ENCODE measurements around the gene FPGS. TPM values are rescaled to one million over a fixed set of nuclear protein-coding genes. Genes with fewer than 3 reads are reported as not detected.
A peak's percentile ranks its signal among the peaks of the same experiment; 100 is the strongest.

The FPGS gene
- total RNA-seq, 1 donor from 2014 or later = 55.4 TPM

DNA sequence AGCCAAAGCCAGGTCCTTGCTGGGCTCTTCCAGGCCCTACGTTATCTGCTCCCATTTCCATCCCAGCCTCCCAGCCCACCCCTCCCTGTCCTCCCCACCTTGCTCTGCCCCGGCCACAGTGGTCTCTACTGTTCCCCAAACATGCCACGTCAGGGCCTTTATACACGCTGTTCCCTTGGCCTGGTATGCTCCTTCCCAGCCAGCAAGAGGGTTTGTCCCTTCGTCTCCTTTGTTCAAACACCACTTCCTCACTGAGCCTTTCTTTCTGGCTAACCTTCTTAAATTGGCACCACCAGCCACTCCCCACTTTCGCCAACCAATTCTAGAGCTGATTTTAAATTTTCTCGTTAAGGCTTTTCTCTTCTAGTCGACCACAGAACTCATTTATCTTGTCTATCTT is 34.0 kb upstream of the FPGS start:
- TF ChIP-seq, protein P1, sequence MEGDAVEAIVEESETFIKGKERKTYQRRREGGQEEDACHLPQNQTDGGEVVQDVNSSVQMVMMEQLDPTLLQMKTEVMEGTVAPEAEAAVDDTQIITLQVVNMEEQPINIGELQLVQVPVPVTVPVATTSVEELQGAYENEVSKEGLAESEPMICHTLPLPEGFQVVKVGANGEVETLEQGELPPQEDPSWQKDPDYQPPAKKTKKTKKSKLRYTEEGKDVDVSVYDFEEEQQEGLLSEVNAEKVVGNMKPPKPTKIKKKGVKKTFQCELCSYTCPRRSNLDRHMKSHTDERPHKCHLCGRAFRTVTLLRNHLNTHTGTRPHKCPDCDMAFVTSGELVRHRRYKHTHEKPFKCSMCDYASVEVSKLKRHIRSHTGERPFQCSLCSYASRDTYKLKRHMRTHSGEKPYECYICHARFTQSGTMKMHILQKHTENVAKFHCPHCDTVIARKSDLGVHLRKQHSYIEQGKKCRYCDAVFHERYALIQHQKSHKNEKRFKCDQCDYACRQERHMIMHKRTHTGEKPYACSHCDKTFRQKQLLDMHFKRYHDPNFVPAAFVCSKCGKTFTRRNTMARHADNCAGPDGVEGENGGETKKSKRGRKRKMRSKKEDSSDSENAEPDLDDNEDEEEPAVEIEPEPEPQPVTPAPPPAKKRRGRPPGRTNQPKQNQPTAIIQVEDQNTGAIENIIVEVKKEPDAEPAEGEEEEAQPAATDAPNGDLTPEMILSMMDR (IDR thresholded peaks at IDR 0.05) = no peak
- Histone ChIP-seq H3K9me3 (no peaks in the 10 kb centered on the region), H3K27ac (peak overlapping the region; percentile 89), H3K4me1 (peaks cover 76% of the 10 kb centered on the region), H3K36me3 (peaks cover 13% of the 10 kb centered on the region), H3K27me3 (ENCODE audit: low read depth) (no peaks in the 10 kb centered on the region), H3K4me3 (peak overlapping the region; percentile 68)
- intact Hi-C loops (cut with DNase I) = no loop called here
- DNase-seq (no peak), ATAC-seq (no peak)

DNA sequence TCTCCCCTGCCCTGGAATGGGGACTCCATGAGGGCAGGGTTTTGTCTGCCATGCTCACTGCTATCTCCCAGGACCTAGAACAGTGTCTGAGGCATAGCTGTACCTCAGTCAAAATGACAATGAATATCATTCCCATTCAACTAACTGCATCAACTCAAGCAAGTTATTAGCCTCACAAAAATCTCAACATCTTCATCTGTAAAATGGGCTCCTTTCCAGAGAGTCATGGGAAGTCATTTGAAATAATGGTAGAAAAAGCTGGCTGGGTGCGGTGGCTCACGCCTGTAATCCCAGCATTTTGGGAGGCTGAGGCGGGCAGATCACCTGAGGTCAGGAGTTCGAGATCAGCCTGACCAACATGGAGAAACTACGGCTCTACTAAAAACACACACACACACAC is 33.6 kb upstream of the FPGS start:
- TF ChIP-seq, protein P1 (IDR thresholded peaks at IDR 0.05) = no peak
- peaks cover 15% of the 10 kb centered on the region for H3K36me3 ChIP-seq
- H3K27ac ChIP-seq = peak overlapping the region; percentile 89
- no peaks in the 10 kb centered on the region for H3K27me3 ChIP-seq (ENCODE audit: low read depth)
- H3K9me3 ChIP-seq = no peaks in the 10 kb centered on the region
- intact Hi-C loops (cut with DNase I) = no loop called here
- H3K4me1 ChIP-seq = peaks cover 72% of the 10 kb centered on the region
- no peak for ATAC-seq
- peak overlapping the region; percentile 68 for H3K4me3 ChIP-seq
- no peak for DNase-seq

DNA sequence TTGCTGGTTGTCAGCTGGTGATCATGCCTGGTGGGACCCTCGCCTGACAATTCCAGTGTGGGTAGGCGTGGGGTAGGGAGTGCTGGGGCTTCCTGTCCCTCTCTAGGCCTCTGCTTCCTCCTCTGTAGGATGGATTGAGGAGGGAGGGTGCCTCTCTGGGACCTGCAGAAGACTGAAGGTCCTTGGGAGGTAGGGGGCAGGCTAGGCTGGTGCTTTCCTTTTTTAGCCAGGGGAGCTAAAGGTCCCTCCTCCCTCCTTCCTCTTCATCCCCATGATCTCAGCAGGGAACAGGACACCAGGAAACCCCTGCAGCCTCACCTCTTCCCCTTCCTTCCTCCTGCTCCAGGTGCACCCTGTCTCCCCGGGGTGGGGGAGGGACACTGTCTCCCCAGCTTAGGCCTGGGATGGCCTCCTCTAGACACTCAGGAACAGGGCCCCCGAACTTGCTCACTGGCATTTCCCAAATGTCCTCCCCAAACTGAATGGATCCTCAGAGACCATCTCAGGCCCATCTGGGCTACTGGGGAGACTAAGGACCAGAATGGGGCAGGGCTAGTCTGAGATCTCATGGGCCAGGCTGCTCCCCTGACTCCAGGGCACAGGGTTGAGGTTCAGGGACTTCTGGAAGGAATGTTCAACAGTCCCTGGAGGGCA is 32.6 kb upstream of the FPGS start:
- TF ChIP-seq, protein P1 (IDR thresholded peaks at IDR 0.05) = no peak
- DNase-seq = no peak

DNA sequence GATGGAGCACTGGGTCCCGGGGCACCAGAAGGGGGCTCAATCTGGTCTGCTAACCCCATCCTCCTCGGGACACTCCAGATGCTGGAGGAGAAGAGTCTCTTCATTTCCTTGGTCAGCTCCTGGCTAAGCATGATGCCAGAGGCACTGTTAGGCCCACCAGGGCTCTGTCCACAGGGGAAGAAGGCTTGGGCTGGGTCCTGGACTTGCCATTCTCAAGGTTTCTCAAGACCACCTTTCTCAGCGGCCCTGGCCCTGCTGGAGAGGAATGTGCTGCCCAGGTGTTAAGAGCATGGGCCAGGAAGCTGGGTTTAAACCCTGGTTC is 32.1 kb upstream of the FPGS start:
- peak overlapping the region; percentile 89 for H3K27ac ChIP-seq

More for the DNA sequence above, 32.6 kb upstream of the FPGS start:
- Histone ChIP-seq H3K9me3 (no peaks in the 10 kb centered on the region), H3K27ac (peak overlapping the region; percentile 89), H3K4me1 (peaks cover 63% of the 10 kb centered on the region), H3K4me3 (peak overlapping the region; percentile 68), H3K36me3 (peaks cover 15% of the 10 kb centered on the region), H3K27me3 (ENCODE audit: low read depth) (no peaks in the 10 kb centered on the region)
- intact Hi-C loops (cut with DNase I) = no loop called here
- no peak for ATAC-seq

DNA sequence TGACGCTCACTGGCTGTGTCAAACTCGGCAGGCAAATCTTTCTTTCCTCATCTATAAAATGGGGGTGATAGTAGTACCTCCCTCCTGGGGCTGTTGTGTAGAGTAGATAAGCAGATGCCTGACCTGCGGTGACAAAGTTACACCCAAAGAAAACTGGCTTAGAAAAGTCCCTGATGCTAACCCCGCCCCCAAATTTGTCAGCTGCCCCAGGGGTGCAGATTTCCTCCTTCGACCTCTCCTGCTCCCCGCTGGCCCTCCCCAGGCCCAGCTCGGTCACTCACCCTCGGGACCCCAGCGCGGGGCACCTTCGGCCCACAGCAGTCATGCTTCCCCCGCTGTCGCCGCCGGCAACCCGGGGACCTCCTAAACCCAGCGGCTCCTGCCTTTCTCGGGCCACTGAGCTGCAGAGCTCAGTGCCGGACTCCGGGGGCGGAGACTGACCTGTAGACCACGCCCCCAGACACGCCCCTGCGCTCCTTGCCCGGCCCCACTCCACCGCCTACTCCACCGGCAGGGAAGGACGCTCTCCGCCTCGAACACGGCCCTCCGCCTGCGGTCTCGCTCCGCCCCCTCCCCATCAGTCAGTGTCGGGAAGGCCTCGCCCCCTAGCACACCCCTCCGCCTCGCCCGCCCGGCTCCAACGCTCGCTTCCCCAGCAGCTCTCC is 31.6 kb upstream of the FPGS start:
- H3K27me3 ChIP-seq (ENCODE audit: low read depth) = no peaks in the 10 kb centered on the region
- intact Hi-C loops (cut with DNase I) = no loop called here
- peaks cover 53% of the 10 kb centered on the region for H3K4me1 ChIP-seq

More for the DNA sequence above, 32.1 kb upstream of the FPGS start:
- DNase-seq = no peak
- peaks cover 58% of the 10 kb centered on the region for H3K4me1 ChIP-seq
- no peaks in the 10 kb centered on the region for H3K27me3 ChIP-seq (ENCODE audit: low read depth)
- TF ChIP-seq, protein P1 (IDR thresholded peaks at IDR 0.05) = no peak
- no peaks in the 10 kb centered on the region for H3K9me3 ChIP-seq
- H3K36me3 ChIP-seq = peaks cover 15% of the 10 kb centered on the region
- H3K4me3 ChIP-seq = peak overlapping the region; percentile 68
- intact Hi-C loops (cut with DNase I) = no loop called here
- no peak for ATAC-seq

More for the DNA sequence above, 31.6 kb upstream of the FPGS start:
- ATAC-seq = peak; percentile 98
- Histone ChIP-seq H3K9me3 (no peaks in the 10 kb centered on the region), H3K27ac (peak overlapping the region; percentile 89), H3K36me3 (peaks cover 15% of the 10 kb centered on the region), H3K4me3 (peak overlapping the region; percentile 68)
- TF ChIP-seq, protein P1 (IDR thresholded peaks at IDR 0.05) = no peak
- DNase-seq = peak; percentile 99
